IPS-18a (cell line): ENCODE measurements around the gene COBLL1.
"Not testable (repeated sequence)": the region's sequence is repeated elsewhere in the genome, so short reads cannot be mapped to it uniquely, and the experiment has no call there.

ENCODE experiments used
- H3K27ac ChIP-seq: one replicate; pipeline ENCODE4 v1.5.1; 2013; ENCODE audit warnings: low read length
- H3K27me3 ChIP-seq: one replicate; pipeline ENCODE4 v1.6.1; 2013; ENCODE audit warnings: mild to moderate bottlenecking, low read length; ENCODE audit not compliant: control insufficient read depth, insufficient read depth
- H3K36me3 ChIP-seq: one replicate; pipeline ENCODE4 v1.6.1; 2013; ENCODE audit warnings: low read depth, low read length; ENCODE audit not compliant: control insufficient read depth
- H3K4me1 ChIP-seq: one replicate; pipeline ENCODE4 v1.6.1; 2013; ENCODE audit warnings: low read depth, low read length; ENCODE audit not compliant: control insufficient read depth
- H3K4me3 ChIP-seq: one replicate; pipeline ENCODE4 v1.5.1; 2013; ENCODE audit warnings: low read length
- H3K9ac ChIP-seq: one replicate; pipeline ENCODE4 v1.6.1; 2013; ENCODE audit warnings: mild to moderate bottlenecking, low read length, moderate library complexity
- H3K9me3 ChIP-seq: one replicate; pipeline ENCODE4 v1.6.1; 2013; ENCODE audit warnings: low read depth, low read length; ENCODE audit not compliant: control insufficient read depth

The COBLL1 gene

GRCh38 chr2:164873210-164873908 lies 31.7 kb upstream of the COBLL1 start:
- no peak overlapping the region for H3K27ac ChIP-seq
- no peaks in the 10 kb centered on the region for H3K27me3 ChIP-seq
- no peak overlapping the region for H3K4me3 ChIP-seq
- no peaks in the 10 kb centered on the region for H3K4me1 ChIP-seq
- H3K9me3 ChIP-seq: no peaks in the 10 kb centered on the region
- H3K9ac ChIP-seq: no peak overlapping the region
- no peaks in the 10 kb centered on the region for H3K36me3 ChIP-seq

- Histone ChIP-seq H3K9me3 (no peaks in the 10 kb centered on the region), H3K9ac (no peak overlapping the region)
Observed at GRCh38 chr2:164871404-164871803, 29.8 kb upstream of the COBLL1 start.

GRCh38 chr2:164869420-164869772 lies 27.8 kb upstream of the COBLL1 start:
- no peak overlapping the region for H3K4me3 ChIP-seq
- H3K27me3 ChIP-seq: no peaks in the 10 kb centered on the region
- H3K9me3 ChIP-seq: no peaks in the 10 kb centered on the region
- H3K27ac ChIP-seq: no peak overlapping the region
- no peak overlapping the region for H3K9ac ChIP-seq
- H3K36me3 ChIP-seq: no peaks in the 10 kb centered on the region
- no peaks in the 10 kb centered on the region for H3K4me1 ChIP-seq

More at GRCh38 chr2:164871404-164871803, 29.8 kb upstream of the COBLL1 start:
- Histone ChIP-seq H3K36me3 (no peaks in the 10 kb centered on the region), H3K4me1 (no peaks in the 10 kb centered on the region), H3K4me3 (no peak overlapping the region), H3K27me3 (no peaks in the 10 kb centered on the region), H3K27ac (no peak overlapping the region)

- H3K4me3 ChIP-seq: no peak overlapping the region
- H3K9me3 ChIP-seq: no peaks in the 10 kb centered on the region
- no peaks in the 10 kb centered on the region for H3K4me1 ChIP-seq
- H3K36me3 ChIP-seq: no peaks in the 10 kb centered on the region
- H3K27me3 ChIP-seq: no peaks in the 10 kb centered on the region
- no peak overlapping the region for H3K9ac ChIP-seq
- H3K27ac ChIP-seq: no peak overlapping the region
Observed at GRCh38 chr2:164868563-164869419, 27.2 kb upstream of the COBLL1 start.

GRCh38 chr2:164867779-164868397 lies 26.3 kb upstream of the COBLL1 start:
- H3K36me3 ChIP-seq: no peaks in the 10 kb centered on the region
- H3K9ac ChIP-seq: no peak overlapping the region
- no peak overlapping the region for H3K4me3 ChIP-seq
- H3K27me3 ChIP-seq: no peaks in the 10 kb centered on the region
- H3K9me3 ChIP-seq: no peaks in the 10 kb centered on the region
- no peak overlapping the region for H3K27ac ChIP-seq
- H3K4me1 ChIP-seq: no peaks in the 10 kb centered on the region

- not testable (repeated sequence) for H3K4me1 ChIP-seq, H3K27me3 ChIP-seq, H3K36me3 ChIP-seq, H3K9me3 ChIP-seq, H3K27ac ChIP-seq, H3K4me3 ChIP-seq, H3K9ac ChIP-seq
Observed at GRCh38 chr2:164866381-164866780, 24.8 kb upstream of the COBLL1 start.

GRCh38 chr2:164860694-164861042 lies 19.0 kb upstream of the COBLL1 start:
- no peak overlapping the region for H3K4me3 ChIP-seq
- no peak overlapping the region for H3K27ac ChIP-seq

GRCh38 chr2:164859906-164860693 lies 18.5 kb upstream of the COBLL1 start:
- not testable (repeated sequence) for H3K9me3 ChIP-seq, H3K4me3 ChIP-seq, H3K36me3 ChIP-seq, H3K27ac ChIP-seq, H3K27me3 ChIP-seq, H3K9ac ChIP-seq, H3K4me1 ChIP-seq

More at GRCh38 chr2:164860694-164861042, 19.0 kb upstream of the COBLL1 start:
- Histone ChIP-seq H3K4me1 (no peaks in the 10 kb centered on the region), H3K9me3 (no peaks in the 10 kb centered on the region), H3K27me3 (no peaks in the 10 kb centered on the region), H3K36me3 (no peaks in the 10 kb centered on the region), H3K9ac (no peak overlapping the region)

GRCh38 chr2:164859251-164859818 lies 17.7 kb upstream of the COBLL1 start:
- no peak overlapping the region for H3K4me3 ChIP-seq
- no peaks in the 10 kb centered on the region for H3K36me3 ChIP-seq
- no peak overlapping the region for H3K27ac ChIP-seq
- H3K4me1 ChIP-seq: no peaks in the 10 kb centered on the region
- no peaks in the 10 kb centered on the region for H3K9me3 ChIP-seq
- no peaks in the 10 kb centered on the region for H3K27me3 ChIP-seq
- H3K9ac ChIP-seq: no peak overlapping the region

- H3K36me3 ChIP-seq: no peaks in the 10 kb centered on the region
- no peaks in the 10 kb centered on the region for H3K9me3 ChIP-seq
- H3K9ac ChIP-seq: no peak overlapping the region
- H3K27me3 ChIP-seq: no peaks in the 10 kb centered on the region
- H3K4me3 ChIP-seq: no peak overlapping the region
- no peaks in the 10 kb centered on the region for H3K4me1 ChIP-seq
- no peak overlapping the region for H3K27ac ChIP-seq
Observed at GRCh38 chr2:164852086-164852485, 10.5 kb upstream of the COBLL1 start.

- Histone ChIP-seq H3K9me3 (no peaks in the 10 kb centered on the region), H3K27ac (no peak overlapping the region), H3K36me3 (no peaks in the 10 kb centered on the region), H3K4me1 (no peaks in the 10 kb centered on the region), H3K27me3 (no peaks in the 10 kb centered on the region), H3K4me3 (no peak overlapping the region), H3K9ac (no peak overlapping the region)
Observed at GRCh38 chr2:164850235-164850634, 8.6 kb upstream of the COBLL1 start.
